ENCODE results near the gene TNIK.

DNA sequence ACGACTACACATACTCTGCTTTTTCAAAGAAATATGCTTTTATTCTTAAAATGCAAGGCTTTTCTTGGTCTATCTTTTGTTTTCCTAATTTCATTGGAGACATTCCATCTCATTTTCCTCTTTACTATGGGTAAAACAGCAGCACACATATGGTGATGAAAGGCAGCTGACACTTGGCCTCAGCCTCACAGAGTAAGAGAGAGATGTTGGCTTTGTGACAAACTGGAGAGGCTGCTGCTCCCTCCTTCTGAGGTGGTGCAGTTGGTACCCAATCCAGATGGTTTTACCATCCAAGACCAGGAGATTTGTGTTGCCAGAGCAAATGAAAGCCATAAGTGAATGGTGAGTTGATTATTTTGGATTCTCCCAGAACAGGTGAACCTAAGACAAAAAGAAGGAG is 420.5 kb downstream of the TNIK start:
- TF ChIP-seq, protein P1, sequence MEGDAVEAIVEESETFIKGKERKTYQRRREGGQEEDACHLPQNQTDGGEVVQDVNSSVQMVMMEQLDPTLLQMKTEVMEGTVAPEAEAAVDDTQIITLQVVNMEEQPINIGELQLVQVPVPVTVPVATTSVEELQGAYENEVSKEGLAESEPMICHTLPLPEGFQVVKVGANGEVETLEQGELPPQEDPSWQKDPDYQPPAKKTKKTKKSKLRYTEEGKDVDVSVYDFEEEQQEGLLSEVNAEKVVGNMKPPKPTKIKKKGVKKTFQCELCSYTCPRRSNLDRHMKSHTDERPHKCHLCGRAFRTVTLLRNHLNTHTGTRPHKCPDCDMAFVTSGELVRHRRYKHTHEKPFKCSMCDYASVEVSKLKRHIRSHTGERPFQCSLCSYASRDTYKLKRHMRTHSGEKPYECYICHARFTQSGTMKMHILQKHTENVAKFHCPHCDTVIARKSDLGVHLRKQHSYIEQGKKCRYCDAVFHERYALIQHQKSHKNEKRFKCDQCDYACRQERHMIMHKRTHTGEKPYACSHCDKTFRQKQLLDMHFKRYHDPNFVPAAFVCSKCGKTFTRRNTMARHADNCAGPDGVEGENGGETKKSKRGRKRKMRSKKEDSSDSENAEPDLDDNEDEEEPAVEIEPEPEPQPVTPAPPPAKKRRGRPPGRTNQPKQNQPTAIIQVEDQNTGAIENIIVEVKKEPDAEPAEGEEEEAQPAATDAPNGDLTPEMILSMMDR (conservative IDR thresholded peaks at IDR 0.05; ENCODE audit: low read depth, low read length): no peak
- no peak for TF ChIP-seq POLR2A (IDR thresholded peaks at IDR 0.05; ENCODE audit: low read depth, low read length)

All from IMR-90 (cell line).